CD4-positive, alpha-beta T cell treated with Interleukin-2 at 100 ng/mL for 4 hours (primary cell): ENCODE results near the gene PTPRCAP.
"Not testable (repeated sequence)": the region's sequence is repeated elsewhere in the genome, so short reads cannot be mapped to it uniquely, and the experiment has no call there.

Experiments
- DNase-seq: peaks from one replicate; pipeline ENCODE4 v3.0.0-alpha.2; 2020; ENCODE audit warnings: low spot score

Gene PTPRCAP

DNA sequence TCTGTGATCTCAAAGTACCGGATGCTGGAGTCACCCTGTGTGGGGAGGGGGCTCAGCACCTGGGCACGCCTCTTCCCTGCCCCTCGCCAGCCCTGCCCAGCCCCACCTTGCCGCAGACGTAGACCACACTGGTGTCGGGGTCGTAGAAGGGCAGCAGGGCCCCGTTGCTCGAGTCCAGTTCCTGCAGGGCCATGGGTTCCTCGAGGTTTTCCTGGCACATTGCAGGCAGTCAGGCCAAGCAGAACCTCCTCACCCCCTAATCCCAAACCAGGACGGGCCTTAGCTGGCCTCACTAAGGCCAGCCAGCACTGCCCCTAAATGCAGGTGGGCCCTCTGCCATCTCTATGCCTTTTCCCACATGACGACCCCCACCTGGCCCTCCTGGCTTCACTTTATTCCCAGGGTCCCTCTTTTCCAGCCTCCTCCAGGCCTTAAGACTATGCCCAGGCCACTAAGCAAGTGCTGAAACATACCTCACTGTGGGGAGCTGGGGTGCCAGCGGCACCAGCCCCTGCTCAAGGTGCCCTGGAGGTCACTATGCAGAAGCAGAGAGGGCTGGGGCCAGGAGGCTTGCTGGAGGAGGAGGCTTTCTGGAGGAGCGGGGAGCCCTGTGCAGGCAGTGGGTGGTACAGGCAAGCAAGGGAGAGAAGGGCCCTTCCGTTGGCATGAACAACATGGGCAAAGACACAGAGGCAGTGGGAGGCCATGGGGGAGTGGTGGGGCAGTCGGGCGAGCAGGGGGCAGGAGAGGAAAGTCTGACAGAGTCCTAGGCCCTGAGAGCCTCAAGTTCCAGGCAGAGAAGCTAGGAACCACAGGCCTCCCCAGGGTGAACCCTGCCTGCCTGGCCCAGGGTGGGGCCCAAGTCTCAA, 3.0 kb upstream of the PTPRCAP start:
- DNase-seq: no peak

DNA sequence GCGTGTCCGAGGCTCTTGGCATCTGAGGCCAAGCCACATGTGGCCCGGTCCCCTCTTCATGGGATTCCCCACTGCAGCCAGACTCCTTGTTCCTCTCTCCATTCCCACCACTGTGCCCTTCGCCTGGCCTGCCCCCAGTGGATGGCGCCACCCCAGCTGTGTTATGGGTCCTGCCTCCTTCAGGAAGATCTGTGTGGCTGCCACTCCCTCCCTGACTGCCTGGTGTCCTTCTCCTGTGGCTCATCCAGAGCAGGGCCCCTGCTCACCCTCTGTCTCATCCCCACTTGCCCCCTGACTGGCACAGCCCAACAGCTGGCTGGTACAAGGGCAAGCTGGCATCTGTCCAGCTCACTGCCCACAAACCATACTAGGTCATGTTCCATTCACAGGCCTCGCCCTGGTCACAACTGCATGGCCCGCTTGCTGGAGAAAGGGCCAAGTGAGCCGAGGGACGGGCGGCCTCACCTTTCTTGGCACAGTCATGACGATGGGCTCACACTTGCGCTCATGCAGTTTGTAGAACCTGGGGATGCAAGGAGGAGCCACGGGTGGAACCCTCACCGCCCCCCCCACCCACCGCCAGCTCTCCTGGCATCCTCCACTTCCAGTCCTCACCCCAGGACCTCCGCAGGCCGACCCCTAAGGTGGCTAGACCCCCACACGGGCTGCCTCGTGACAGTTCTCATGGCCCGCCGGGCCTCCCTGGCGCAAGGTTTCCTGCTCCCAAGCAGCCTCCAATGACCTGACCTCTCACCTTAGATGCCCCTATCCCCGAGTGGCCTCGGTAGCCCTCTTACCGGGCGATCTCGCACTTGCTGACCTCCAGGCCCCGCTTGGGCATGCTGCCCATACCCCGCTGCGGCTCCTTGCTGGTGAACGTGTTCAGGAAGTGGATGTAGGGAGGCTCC, 2.1 kb upstream of the PTPRCAP start:
- DNase-seq: no peak

DNA sequence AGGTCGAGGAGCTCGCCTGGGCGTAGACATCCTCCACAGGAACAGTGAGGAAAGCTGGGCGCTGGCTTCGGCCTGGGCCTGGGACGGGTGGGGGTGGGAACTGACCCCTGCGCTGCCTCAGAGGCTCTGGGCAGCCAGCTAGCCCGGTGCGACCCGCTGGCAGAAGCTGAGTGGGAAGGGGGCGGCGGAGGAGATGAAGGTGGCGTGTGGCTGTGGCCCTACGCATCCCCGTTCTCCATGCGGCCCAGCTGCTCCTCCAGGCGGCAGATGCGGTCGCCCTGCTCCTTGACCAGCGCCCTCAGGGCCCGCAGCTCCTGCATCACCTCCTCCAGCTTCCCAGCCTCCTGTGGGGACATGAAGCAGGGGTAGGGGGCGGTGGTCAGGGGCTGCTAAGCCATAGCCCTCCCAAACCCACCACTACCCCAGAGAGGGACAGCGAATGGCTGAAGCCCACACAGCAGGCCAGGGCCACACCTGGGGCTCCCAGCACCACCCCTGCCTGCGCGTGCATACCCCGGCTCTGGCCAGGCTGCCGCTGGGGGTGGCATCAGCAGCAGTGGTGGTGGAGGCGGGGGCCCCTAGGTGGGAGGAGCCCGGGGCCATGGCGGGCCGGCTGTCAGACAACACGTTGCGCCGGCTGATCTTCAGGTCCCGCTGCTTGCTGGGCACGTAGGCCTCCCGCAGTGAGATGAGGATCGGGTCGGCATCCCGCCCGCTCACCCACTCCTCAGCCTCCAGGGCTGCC, 848 bp upstream of the PTPRCAP start:
- peak; percentile 75 for DNase-seq

DNA sequence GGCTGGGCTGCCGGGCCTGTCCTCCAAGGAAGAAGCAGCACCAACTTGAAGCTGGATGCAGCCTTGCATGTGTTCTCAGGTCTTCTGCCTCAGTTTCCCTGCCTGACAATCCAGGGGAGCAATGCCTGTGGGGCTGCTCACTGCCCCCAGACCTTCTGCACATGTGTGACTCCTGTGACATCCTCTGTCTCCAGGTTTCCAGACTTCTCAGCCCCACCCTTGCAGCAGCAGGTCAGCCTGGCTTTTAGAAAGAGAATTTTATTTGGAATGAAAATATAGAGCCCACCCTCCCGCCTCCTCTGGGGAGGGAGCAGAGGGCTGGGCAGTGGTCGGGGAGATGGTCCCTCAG, 301 bp upstream of the PTPRCAP start:
- DNase-seq: no peak

DNA sequence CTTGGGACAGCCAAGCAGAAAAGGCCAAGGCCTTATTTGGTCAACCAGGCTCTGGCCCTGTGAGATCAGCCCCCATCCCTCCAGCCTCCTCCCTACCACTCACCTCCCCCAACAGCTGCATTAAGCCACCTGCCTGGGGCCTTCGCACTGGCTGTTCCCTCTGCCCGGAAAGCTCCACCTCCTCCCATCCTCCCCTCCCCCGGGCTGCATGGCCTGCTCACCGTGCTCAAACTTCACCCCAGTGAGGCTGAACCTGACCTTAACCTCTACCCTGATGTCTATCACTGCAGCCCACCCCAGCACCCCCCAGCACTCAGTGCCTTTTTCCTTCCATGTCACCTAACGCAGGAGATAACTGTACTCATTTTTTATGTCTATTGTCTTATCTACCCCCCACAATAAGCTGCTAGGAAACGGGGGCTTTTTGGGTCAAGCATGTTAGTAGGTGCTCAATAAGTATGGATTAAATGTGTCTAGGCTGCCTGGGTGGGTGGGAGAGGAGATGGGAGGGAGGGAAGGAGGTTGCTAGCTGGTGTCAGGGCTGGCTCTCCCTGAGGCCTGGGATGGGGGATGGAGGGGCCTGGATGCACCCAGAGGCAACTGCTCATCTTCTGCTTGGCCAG, 912 bp downstream of the PTPRCAP start:
- peak; percentile 61 for DNase-seq

DNA sequence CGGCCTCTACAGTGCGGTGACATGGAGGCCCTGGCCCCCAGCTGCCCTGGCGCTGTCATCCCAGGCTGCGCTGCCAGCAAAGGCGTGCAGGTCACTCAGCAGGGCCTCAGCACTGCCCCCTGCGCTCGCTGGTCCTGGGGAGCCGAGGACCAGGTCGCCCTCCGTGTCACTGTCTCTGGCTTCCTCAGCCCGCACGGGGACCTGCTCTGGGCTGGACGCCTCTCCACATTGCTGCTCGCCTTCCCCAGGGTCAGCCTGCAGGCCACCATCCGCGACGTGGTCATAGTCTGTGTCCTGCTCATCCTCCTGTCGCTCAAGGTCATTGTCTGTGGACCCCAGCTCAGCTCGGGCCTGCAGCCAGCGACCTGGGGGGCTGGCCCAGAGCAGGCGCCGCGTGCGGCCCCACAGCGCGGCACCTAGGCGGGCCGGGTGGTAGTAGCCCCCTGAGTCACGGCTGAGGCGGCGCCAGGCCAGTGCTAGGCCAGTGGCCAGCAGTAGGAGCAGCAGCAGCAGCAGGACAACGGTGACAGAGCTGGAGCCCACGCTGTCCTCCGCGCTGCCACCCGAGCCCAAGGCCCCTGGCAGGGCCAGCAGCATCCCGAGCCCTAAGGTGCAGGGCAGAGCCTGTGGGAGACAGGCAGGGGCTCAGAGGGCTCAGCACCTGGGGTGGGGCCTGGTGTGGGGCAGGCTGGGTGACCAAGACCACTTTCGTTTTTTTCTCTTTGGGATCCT, 1.6 kb downstream of the PTPRCAP start:
- no peak for DNase-seq

DNA sequence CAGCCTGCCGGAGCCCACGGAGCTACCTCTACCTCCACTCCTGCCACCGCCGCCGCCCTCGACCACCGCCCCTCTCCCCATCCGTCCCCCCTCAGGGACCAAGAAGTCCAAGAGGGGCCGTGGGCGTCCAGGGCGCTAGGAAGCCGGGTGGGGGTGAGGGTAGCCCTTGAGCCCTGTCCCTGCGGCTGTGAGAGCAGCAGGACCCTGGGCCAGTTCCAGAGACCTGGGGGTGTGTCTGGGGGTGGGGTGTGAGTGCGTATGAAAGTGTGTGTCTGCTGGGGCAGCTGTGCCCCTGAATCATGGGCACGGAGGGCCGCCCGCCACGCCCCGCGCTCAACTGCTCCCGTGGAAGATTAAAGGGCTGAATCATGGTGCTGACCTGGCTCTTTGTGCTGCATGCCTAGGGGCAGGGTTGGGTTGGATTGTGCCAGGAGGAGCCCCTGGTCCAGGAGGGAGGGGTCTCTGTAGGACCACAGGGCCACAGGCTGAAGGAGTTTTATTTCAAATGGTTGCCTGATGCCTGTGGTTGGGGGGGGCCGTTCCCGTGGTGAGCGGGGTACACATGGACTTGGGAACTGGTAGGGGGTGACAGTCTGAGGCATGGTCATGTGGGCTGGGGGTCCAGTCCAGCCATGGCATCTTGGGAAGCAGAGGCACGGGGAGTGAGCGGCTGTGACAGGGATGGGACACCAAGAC, 2.3 kb downstream of the PTPRCAP start:
- peak; percentile 47 for DNase-seq

DNA sequence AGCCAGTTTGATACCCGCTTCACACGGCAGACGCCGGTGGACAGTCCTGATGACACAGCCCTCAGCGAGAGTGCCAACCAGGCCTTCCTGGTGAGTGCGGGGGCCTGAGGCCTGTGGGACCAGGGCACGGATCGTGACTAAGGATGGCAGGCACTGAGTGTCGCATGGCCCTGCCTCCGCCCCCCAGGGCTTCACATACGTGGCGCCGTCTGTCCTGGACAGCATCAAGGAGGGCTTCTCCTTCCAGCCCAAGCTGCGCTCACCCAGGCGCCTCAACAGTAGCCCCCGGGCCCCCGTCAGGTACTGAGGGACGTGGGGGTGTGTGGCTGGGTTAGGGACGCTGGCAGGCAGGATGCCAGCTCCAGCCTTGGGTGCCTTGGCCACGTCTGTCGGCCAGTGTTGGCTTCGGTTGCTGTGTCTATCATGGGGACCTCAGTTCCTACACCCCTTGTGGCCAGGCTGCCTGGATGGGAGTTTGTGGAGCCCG, 3.0 kb downstream of the PTPRCAP start:
- DNase-seq: no peak

DNA sequence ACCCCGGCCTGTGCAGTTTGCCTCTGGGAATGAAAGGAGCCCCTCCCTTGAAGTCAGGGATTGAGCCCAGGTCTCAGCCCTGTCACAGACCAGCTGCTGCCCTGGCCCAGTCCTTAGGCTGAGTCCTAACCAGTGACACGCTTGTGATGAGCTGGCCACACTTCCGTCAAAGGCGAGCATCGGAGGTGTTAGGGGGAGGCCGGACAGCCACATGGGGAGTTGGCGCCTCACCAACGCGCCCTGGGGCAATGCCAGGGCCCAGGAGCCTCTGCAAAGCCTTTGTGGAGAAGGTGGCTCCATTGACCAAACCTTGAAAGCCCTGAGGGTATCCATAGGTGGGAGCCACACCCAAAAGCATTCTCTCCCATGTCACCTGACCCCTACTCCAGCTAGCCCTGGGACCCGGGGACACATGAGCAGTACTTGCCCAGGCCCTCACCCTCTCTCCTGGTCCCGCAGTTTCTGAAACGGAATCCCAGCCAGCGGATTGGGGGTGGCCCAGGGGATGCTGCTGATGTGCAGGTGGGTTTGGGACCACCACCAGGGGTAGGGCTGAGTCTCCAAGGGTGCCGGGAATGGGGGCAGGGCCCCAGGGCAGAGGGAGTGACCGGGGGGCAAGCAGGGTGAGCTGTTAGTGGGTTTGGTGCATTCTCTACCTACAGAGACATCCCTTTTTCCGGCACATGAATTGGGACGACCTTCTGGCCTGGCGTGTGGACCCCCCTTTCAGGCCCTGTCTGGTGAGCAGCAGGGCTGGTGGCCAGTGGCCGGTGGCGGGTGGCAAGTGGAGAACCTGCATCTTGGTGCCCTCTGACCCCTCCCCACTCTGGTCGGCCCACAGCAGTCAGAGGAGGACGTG, 3.7 kb downstream of the PTPRCAP start:
- DNase-seq: no peak

DNA sequence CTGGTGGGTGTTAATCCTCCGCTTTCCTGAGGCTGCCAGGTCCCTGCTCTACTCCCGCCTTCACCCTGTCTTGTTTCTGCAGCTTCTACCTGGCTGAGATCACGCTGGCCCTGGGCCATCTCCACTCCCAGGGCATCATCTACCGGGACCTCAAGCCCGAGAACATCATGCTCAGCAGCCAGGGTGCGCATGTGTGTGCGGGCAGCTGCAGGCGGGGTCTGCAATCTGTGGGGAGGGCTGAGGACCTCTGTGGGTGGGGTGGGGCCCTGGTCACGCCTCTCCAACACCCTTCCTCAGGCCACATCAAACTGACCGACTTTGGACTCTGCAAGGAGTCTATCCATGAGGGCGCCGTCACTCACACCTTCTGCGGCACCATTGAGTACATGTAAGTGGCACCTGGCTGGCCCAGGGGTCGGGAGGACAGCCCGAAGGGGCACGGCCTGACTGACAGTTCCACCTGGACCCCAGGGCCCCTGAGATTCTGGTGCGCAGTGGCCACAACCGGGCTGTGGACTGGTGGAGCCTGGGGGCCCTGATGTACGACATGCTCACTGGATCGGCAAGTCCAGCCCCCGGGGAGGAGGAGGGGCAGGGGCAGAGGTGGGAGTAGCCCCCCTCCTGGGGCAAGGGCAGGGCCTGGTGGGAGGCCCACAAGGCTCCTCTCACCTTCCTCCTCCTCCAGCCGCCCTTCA, 4.7 kb downstream of the PTPRCAP start:
- no peak for DNase-seq

DNA sequence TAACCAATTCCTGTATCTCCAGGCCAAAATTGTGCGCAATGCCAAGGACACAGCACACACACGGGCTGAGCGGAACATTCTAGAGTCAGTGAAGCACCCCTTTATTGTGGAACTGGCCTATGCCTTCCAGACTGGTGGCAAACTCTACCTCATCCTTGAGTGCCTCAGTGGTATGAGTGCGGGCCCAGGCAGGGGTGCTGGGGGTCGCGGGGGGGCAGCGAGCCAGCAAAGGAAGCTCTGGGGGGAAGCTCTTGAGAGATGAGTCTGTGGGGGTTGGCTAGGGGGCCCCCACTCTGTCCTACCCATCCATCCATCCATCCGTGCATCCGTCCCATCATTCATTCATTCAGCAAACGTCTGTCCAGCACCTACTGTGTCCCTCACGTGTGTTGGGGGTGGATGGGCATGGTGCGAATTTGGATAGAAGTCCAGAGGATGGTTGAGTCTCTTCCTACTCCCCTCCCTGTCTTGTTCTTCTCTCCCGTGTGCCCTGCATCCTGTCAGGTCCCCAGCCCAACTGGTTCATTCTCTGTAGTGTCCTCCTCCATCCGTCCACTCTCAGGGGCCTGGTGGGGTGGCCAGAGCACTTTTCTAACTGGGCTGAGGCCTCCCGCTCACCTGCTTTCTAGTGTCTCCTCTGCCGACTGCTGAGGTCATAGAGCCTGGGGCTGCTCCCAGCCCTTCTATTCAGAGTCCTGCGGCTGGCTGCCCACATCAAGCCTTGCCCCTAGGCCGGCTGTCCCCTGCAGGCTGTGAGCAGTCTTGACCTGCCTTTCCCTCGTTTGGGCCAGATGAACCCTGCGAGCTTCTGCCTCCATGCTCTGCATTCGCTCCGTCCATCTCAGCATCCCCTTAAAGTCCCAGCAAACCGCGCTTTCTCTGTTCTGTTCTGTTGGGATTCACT, 5.9 kb downstream of the PTPRCAP start:
- no peak for DNase-seq

DNA sequence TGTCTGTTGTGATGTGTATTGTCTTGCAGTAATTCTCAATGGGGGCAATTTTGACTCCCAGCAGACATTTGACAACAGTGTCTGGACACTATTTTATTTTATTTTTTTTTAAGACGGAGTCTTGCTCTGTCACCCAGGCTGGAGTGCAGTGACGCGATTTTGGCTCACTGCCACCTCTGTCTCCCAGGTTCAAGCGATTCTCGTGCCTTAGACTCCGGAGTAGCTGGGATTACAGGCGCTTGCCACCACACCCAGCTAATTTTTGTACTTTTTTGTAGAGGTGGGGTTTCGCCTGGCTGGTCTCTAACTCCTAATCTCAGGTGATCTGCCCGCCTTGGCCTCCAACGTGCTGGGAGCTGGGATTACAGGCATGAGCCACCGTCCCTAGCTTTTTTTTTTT, 7.8 kb downstream of the PTPRCAP start:
- no peak for DNase-seq

DNA sequence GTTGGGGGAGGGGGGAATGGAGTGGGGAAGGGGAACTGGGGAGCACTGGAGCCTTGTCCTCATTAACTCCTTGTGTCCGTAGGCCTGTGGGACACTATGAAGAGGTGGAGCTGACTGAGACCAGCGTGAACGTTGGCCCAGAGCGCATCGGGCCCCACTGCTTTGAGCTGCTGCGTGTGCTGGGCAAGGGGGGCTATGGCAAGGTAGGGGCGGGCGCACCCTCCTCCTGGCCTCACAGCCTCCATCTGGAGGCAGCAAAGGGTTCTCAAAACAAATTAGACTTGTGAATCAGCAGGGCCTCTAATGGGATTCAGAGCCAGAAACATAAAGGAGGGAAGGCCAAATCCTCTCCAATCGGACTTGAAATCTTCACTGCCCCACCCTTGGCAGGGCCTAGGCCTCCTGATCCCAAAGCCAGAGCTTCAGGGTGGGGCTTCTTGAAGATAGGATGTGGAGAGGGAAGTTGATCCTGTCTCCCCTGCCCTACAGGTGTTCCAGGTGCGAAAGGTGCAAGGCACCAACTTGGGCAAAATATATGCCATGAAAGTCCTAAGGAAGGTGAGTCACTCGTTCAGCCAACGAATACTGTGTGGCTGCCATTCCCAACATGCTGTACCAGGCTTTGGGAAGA, 8.3 kb downstream of the PTPRCAP start:
- no peak for DNase-seq

DNA sequence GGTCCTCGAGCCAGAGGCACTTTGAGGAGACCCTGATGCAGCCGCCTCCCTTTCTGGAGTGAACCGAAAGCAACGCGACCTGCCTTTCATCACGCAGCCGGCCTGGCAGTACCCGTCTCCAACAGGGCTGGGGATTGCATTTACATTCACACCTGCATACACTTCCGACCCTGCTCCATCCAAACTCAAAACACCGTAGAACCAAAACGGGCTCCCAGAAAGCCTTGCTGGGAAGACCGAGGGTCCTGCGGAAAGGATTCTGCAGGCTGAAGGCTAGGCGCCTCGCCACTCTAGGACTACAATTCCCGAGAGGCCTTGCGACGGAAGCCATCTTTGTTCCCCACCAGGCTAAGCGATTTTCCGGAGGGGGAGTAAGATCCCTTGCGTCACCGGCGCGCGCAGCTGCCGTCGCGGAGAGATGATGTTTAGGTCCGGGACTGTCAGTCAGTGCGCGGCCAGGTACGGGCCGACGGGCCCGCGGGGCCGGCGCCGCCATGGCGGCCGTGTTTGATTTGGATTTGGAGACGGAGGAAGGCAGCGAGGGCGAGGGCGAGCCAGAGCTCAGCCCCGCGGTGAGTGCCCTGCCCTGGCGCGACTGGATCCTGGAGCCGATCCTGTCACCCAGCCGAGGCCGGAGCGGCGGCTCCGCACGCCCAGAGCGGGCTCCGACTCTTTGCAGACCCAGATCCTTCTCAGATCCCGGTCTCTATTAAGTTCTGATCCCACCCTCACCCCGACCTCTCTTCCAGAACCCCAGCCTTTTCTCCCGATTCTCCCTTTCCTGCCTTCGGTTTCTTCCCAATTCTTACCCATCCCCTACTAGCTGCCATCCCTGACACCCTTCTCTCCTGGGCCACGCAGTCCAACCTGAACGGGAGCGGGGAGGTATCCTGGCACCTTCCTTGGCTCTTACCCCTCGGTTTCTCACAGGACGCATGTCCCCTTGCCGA, 9.2 kb downstream of the PTPRCAP start, which contains the start of gene RPS6KB2:
Gene RPS6KB2, plus strand, starts transcription at position 443 of the 950 bp plus-strand sequence. Its CDS starts 52 bp downstream, at position 495.
- DNase-seq: peak; percentile 99

DNA sequence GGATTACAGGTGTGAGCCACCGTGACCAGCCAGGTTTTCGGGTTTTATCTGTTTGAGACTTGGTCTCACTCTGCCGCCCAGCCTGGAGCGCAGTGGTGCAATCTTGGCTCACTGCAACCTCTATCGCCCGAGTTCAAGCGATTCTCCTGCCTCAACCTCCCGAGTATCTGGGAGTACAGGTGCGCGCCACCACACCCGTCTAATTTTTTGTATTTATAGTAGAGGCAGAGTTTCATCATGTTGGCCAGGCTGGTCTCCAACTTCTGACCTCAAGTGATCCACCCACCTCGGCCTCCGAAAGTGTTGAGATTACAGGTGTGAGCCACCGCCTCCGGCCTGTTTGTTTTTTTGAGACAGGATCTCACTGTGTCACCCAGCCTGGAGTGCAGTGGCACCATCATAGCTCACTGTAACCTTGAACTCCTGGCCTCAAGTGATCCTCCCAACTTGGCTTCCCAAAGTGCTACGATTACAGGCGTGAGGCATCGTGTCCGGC, 10.1 kb downstream of the PTPRCAP start:
- DNase-seq: not testable (repeated sequence)
